ENCODE data around the gene WSB2.

WSB2 gene

DNA sequence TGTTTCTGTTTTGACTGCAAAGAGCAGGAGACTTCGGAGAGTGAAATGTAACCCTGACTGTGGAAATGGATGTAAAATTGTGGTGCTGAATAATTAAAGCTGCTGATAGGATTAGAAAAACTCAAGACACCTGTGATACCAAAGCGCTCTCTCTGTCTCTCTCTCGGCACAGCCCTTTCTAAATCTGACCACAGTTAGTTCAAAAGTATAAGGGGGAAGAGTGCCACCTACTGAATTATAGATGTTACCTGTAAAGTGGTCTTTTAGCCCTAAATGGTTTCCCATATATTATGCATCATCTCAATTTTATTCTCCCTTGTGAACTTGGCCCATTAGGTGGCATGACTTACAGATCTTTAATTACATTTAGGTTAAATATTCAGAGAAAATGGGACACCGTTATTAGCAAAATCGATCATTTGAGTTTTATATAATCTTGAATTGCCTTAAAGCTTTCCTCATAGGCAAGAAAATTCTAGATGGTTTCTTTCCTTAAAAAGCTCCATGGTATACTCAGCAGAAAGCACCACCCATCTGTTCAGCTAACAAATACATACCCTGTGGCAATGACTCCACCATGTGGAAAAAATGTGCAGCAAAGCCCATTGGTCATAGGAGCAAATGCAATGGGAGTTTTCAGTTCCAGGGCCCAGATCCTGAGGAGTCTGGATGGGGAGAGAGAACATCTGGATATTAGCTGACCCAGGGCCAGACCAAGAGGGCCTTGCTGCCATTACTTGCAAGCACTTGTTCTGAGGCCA lies 26.4 kb downstream of the WSB2 start:
- no peak for DNase-seq (ENCODE audit: low spot score)
- TF ChIP-seq, protein P1, sequence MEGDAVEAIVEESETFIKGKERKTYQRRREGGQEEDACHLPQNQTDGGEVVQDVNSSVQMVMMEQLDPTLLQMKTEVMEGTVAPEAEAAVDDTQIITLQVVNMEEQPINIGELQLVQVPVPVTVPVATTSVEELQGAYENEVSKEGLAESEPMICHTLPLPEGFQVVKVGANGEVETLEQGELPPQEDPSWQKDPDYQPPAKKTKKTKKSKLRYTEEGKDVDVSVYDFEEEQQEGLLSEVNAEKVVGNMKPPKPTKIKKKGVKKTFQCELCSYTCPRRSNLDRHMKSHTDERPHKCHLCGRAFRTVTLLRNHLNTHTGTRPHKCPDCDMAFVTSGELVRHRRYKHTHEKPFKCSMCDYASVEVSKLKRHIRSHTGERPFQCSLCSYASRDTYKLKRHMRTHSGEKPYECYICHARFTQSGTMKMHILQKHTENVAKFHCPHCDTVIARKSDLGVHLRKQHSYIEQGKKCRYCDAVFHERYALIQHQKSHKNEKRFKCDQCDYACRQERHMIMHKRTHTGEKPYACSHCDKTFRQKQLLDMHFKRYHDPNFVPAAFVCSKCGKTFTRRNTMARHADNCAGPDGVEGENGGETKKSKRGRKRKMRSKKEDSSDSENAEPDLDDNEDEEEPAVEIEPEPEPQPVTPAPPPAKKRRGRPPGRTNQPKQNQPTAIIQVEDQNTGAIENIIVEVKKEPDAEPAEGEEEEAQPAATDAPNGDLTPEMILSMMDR (IDR thresholded peaks at IDR 0.05), result no peak
- no peak overlapping the region for H3K4me3 ChIP-seq
- no peak overlapping the region for H3K27ac ChIP-seq

DNA sequence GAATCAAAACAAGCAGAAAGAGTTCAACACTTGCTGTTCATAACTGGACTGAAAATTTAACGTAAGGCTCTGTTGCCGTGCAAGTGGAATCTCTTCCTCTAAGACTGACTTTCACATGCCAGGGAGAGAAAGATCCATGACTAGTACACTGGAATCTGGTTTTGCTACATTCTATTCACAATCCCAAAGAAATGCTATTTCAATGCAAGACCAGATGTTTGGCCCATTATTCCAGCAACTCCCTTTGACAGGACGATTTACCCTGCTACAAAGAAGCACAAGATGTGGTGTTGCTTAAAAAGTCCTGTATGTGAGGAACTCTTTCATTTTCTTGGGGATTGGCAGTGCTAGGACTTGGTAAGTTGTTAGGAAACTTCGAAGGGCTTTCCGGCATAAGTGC lies 27.1 kb downstream of the WSB2 start:
- DNase-seq (ENCODE audit: low spot score), result no peak
- no peak overlapping the region for H3K4me3 ChIP-seq
- TF ChIP-seq, protein P1 (IDR thresholded peaks at IDR 0.05), result no peak
- H3K27ac ChIP-seq, result no peak overlapping the region

DNA sequence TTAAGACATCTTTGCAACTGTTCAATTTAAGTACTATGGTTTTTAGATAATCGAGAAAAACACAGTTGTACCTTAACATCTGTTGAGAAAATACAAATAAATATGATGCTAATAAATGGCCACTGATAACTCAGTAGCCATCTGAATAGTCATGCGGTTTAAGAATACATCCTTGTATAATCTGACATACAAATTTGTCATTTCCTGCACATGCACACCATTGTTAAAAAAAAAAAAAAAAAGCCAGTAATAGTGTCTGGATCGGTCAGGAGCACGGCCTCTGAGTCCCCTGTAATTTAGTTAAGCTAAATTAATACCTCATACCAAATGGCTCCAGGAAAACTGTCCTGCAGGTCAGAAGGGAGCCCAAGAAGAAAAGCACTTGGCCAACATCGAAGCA lies 27.7 kb downstream of the WSB2 start:
- no peak for DNase-seq (ENCODE audit: low spot score)
- TF ChIP-seq, protein P1 (IDR thresholded peaks at IDR 0.05), result no peak
- Histone ChIP-seq H3K27ac (no peak overlapping the region), H3K4me3 (no peak overlapping the region)

DNA sequence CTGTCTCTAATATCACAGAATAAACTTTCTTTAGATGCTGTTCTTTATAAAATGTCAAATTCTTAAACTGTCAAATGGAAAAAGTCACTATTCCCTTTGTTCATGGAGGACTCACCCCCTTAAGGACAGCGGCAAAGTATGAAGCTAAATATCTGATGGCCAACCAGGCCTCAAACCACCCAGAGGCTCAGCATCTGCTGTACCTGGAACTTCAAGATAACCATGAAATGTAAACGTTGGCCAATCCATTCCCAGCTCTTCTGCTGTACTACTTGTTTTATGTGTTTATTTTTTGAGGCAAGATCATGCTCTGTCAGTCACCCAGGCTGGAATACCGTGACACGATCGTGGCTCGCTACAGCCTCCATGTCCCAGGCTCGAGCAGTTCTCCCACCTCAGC lies 28.8 kb downstream of the WSB2 start:
- DNase-seq (ENCODE audit: low spot score), result no peak
- no peak overlapping the region for H3K27ac ChIP-seq
- H3K4me3 ChIP-seq, result no peak overlapping the region
- TF ChIP-seq, protein P1 (IDR thresholded peaks at IDR 0.05), result no peak

DNA sequence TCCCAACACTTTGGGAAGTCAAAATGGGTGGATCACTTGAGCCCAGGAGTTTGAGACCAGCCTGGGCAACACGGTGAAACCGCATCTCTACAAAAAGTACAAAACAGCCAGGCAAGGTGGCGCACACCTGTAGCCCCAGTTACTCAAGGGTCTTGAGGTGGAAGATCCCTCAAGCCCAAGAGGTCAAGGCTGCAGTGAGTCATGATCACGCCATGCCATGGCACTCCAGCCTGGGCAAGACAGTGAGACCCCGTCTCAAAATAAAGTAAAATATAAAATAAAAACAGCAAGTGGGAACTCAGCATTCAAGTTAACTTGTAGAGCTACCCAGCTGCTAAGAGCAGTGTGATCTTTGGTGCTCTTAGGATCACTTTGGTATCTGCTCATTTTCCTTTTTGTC lies 31.8 kb downstream of the WSB2 start:
- no peak for DNase-seq (ENCODE audit: low spot score)
- no peak overlapping the region for H3K4me3 ChIP-seq
- TF ChIP-seq, protein P1 (IDR thresholded peaks at IDR 0.05), result no peak
- no peak overlapping the region for H3K27ac ChIP-seq

DNA sequence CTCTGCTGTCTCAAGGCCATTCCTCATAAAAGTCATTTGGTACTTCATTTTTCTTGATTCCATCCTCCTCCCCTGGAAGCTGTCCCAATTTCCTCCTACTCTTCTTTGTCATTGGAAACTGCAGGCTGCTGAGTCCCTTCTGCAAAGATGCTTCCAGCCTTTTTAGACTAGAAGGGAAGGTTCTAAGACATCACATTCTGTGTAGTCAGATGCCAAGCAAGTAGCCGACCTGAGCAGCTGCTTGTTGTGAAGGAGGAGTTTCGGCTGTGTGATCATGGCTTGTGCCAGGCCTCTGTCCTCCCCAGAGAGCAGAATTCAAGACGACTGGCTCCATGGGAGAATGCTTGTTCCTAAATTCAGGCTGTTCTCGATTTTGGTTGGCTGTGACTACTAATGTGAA lies 35.8 kb downstream of the WSB2 start:
- TF ChIP-seq, protein P1 (IDR thresholded peaks at IDR 0.05), result no peak
- Histone ChIP-seq H3K27ac (no peak overlapping the region), H3K4me3 (no peak overlapping the region)

DNA sequence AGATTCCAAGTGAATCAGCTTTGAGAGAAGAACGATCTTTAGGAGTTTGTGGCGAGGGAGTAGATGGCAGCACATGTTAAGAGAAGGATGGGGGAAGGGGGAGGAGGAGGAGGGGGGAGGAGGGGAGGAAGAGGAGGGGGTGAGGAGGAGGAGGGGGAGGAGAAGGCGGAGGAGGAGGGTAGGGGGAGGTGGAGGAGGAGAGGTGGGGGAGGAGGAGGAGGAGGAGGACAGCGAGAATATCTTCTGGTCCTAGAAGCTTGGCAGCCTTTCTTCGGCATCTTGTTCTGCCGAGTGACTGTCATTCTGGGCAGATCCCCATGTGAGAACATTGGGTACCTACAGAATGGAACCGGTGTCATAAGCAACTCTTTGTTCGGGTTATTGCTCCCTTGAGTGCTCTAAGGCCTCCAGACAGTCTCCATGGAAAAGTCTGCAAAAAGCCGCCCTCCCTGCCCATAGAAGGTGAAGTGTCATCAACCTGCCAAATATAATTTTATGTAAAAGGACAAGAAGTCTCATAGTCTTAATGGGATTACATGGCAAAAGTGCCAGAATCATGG lies 37.6 kb downstream of the WSB2 start:
- H3K4me3 ChIP-seq, result no peak overlapping the region
- H3K27ac ChIP-seq, result no peak overlapping the region
- TF ChIP-seq, protein P1 (IDR thresholded peaks at IDR 0.05), result no peak
- DNase-seq (ENCODE audit: low spot score), result no peak

More for the DNA sequence above, 35.8 kb downstream of the WSB2 start:
- DNase-seq (ENCODE audit: low spot score), result no peak
